Keratinocyte (primary cell): ENCODE results near the gene PRKD1. TPM values are rescaled to one million over a fixed set of nuclear protein-coding genes. Genes with fewer than 3 reads are reported as not detected.

Experiments used
- DNase-seq: peaks from one replicate; pipeline ENCODE4 v3.0.0-alpha.2; 2011; ENCODE audit warnings: low read depth, missing footprints, low spot score
- FAIRE-seq: peaks from 2 replicates; lab custom pipeline; 2011; peaks lifted over from hg19 to GRCh38; lab: Jason Lieb, UNC
- H2AFZ ChIP-seq: 2 replicates; pipeline ENCODE4 v1.6.0; 2012; ENCODE audit warnings: low read length, control low read depth, inconsistent platforms; ENCODE audit not compliant: control insufficient read depth
- H3K27ac ChIP-seq: 2 replicates; pipeline ENCODE4 v1.5.1; 2011; ENCODE audit warnings: low read length; ENCODE audit not compliant: control insufficient read depth, insufficient read depth
- H3K27me3 ChIP-seq: 3 replicates; pipeline ENCODE4 v1.6.0; 2011; ENCODE audit warnings: low read length; ENCODE audit not compliant: control insufficient read depth, insufficient read depth; ENCODE audit errors: extremely low read depth
- H3K36me3 ChIP-seq, 2 experiments: 2 replicates in 1 of 2; 3 replicates in 1 of 2; pipeline ENCODE4 v1.5.1; 2011; ENCODE audit warnings: low read length in 2 of 2, mild to moderate bottlenecking in 1 of 2; ENCODE audit not compliant: control insufficient read depth in 2 of 2, insufficient read depth in 2 of 2; ENCODE audit errors: extremely low read depth in 1 of 2
- H3K4me1 ChIP-seq: 3 replicates; pipeline ENCODE4 v1.5.1; 2011; ENCODE audit warnings: low read length; ENCODE audit not compliant: control insufficient read depth, insufficient read depth; ENCODE audit errors: extremely low read depth
- H3K4me2 ChIP-seq: 3 replicates; pipeline ENCODE4 v1.6.0; 2011; ENCODE audit warnings: low read depth, low read length; ENCODE audit not compliant: control insufficient read depth, insufficient read depth; ENCODE audit errors: extremely low read depth
- H3K4me3 ChIP-seq, 3 experiments: fragments of 200-600 bp in 1 of 3; sonication (generic) in 1 of 3; 2 replicates in 2 of 3; 3 replicates in 1 of 3; pipeline ENCODE4 v1.5.1; 2011 to 2016; ENCODE audit warnings: low read length in 3 of 3, mild to moderate bottlenecking in 3 of 3, control low read depth in 2 of 3, inconsistent platforms in 1 of 3, low read depth in 1 of 3, mixed read lengths in 1 of 3, mixed run types in 1 of 3, moderate library complexity in 1 of 3; ENCODE audit not compliant: control insufficient read depth in 2 of 3, insufficient read depth in 2 of 3; ENCODE audit errors: extremely low read depth in 1 of 3
- H3K79me2 ChIP-seq: 2 replicates; pipeline ENCODE4 v1.6.0; 2012; ENCODE audit warnings: low read length; ENCODE audit not compliant: control insufficient read depth, insufficient read depth
- H3K9ac ChIP-seq: 3 replicates; pipeline ENCODE4 v1.6.0; 2011; ENCODE audit warnings: low read length; ENCODE audit not compliant: control insufficient read depth, insufficient read depth; ENCODE audit errors: extremely low read depth
- H3K9me1 ChIP-seq: 3 replicates; pipeline ENCODE4 v1.6.0; 2011; ENCODE audit warnings: low read length; ENCODE audit not compliant: control insufficient read depth, insufficient read depth; ENCODE audit errors: extremely low read depth
- H3K9me3 ChIP-seq: 2 replicates; pipeline ENCODE4 v1.5.1; 2012; ENCODE audit warnings: low read depth, low read length; ENCODE audit not compliant: control insufficient read depth
- H4K20me1 ChIP-seq: 3 replicates; pipeline ENCODE4 v1.6.0; 2011; ENCODE audit warnings: low read length; ENCODE audit not compliant: control insufficient read depth, insufficient read depth; ENCODE audit errors: extremely low read depth
- CTCF ChIP-seq, 3 experiments: IDR thresholded peaks in 1 of 3; conservative IDR thresholded peaks in 1 of 3; optimal IDR thresholded peaks in 1 of 3; 2 replicates in 2 of 3; 3 replicates in 1 of 3; pipeline versions ENCODE3 to v1.5.1; 2011; ENCODE audit warnings: low read length in 3 of 3, mild to moderate bottlenecking in 3 of 3, moderate library complexity in 2 of 3, control low read depth in 1 of 3, inconsistent platforms in 1 of 3; ENCODE audit not compliant: insufficient read depth in 2 of 3; ENCODE audit errors: extremely low read depth in 1 of 3
- EZH2 ChIP-seq: IDR thresholded peaks from one replicate; pipeline ENCODE4 v1.6.1; 2012; ENCODE audit warnings: inconsistent platforms, mild to moderate bottlenecking, low read length, moderate library complexity
- dilution Hi-C: fragments of 300-500 bp; cut with MboI; formaldehyde crosslinking; loops from one replicate; pipeline ENCODE4 v1.7.0; 2020; ENCODE audit warnings: low sequenced_read_pairs; ENCODE audit not compliant: extremely low pct_ligation_motif_present
- polyA plus RNA-seq, 5 experiments: library from polyadenylated mRNA; depleted of rRNA in 3 of 5; stranded (reverse) in 3 of 5; stranded (forward) in 1 of 5; unstranded in 1 of 5; fragments of >200 nt; gene quantifications; 1 replicate in 1 of 5; 2 replicates in 3 of 5; 3 replicates in 1 of 5; pipeline versions ENCODE4 v1.2.1 to v1.2.3, GENCODE V29; 2011 to 2012; ENCODE audit warnings: missing spikeins in 2 of 5, low read depth in 1 of 5, low replicate concordance in 1 of 5

The PRKD1 gene
- polyA plus RNA-seq, 1 donor (not counting 4 experiments of a cell fraction or from before 2014, with no cell fraction given), result 0.49 TPM

GRCh38 chr14:29722831-29723230, 204.8 kb downstream of the PRKD1 start:
- Histone ChIP-seq H3K4me2 (no peak overlapping the region), H3K9ac (no peak overlapping the region), H2AFZ (no peak overlapping the region), H4K20me1 (no peaks in the 10 kb centered on the region), H3K9me3 (no peaks in the 10 kb centered on the region), H3K27ac (no peak overlapping the region), H3K4me1 (no peaks in the 10 kb centered on the region), H3K36me3 (no peaks in the 10 kb centered on the region), H3K79me2 (no peaks in the 10 kb centered on the region), H3K9me1 (no peaks in the 10 kb centered on the region), H3K4me3 (no peak overlapping the region), H3K27me3 (no peaks in the 10 kb centered on the region)
- TF ChIP-seq CTCF (optimal IDR thresholded peaks at IDR 0.05 in 1 of 3, IDR thresholded peaks at IDR 0.05 in 1 of 3, conservative IDR thresholded peaks at IDR 0.05 in 1 of 3; ENCODE audit: extremely low read depth in 1 of 3, insufficient read depth in 2 of 3, low read length in 3 of 3) (no peak), EZH2 (no peak)
- no peak for FAIRE-seq
- dilution Hi-C loops, result no loop called here
- no peak for DNase-seq

- H3K9me1 ChIP-seq, result no peaks in the 10 kb centered on the region
- H4K20me1 ChIP-seq, result no peaks in the 10 kb centered on the region
- no peak for FAIRE-seq
- H3K27me3 ChIP-seq, result no peaks in the 10 kb centered on the region
- H3K9ac ChIP-seq, result no peak overlapping the region
- dilution Hi-C loops, result no loop called here
- H3K9me3 ChIP-seq, result no peaks in the 10 kb centered on the region
- no peak overlapping the region for H3K27ac ChIP-seq
- H3K79me2 ChIP-seq, result no peaks in the 10 kb centered on the region
- TF ChIP-seq CTCF (optimal IDR thresholded peaks at IDR 0.05 in 1 of 3, IDR thresholded peaks at IDR 0.05 in 1 of 3, conservative IDR thresholded peaks at IDR 0.05 in 1 of 3; ENCODE audit: extremely low read depth in 1 of 3, insufficient read depth in 2 of 3, low read length in 3 of 3), result no peak
- TF ChIP-seq EZH2, result no peak
- no peaks in the 10 kb centered on the region for H3K4me1 ChIP-seq
- no peaks in the 10 kb centered on the region for H3K36me3 ChIP-seq
- H3K4me3 ChIP-seq, result no peak overlapping the region
- H3K4me2 ChIP-seq, result no peak overlapping the region
- DNase-seq, result no peak
- H2AFZ ChIP-seq, result no peak overlapping the region
These were observed 206.1 kb downstream of the PRKD1 start for GRCh38 chr14:29721586-29721985.
